ENCODE data around the gene KMO. TPM values are rescaled to one million over a fixed set of nuclear protein-coding genes. Genes with fewer than 3 reads are reported as not detected.
A peak's percentile ranks its signal among the peaks of the same experiment; 100 is the strongest.

Gene KMO
- total RNA-seq, 1 donor from 2014 or later: not detected

- Mint-ChIP-seq H3K9me3 (ENCODE audit: low read depth) (no peaks in the 10 kb centered on the region), H3K4me1 (ENCODE audit: low read depth) (peaks cover 7% of the 10 kb centered on the region), H3K4me3 (ENCODE audit: low read depth) (no peak overlapping the region), H3K27me3 (no peaks in the 10 kb centered on the region), H3K36me3 (ENCODE audit: insufficient read depth) (peaks cover 14% of the 10 kb centered on the region), H3K27ac (no peak overlapping the region)
- DNase-seq (ENCODE audit: low spot score, unreplicated experiment): no peak
- no peak for TF ChIP-seq CTCF (IDR thresholded peaks at IDR 0.05; ENCODE audit: unreplicated experiment)
These were observed 71.6 kb downstream of the KMO start for GRCh38 chr1:241603731-241604245.

GRCh38 chr1:241605146-241605805 lies 73.1 kb downstream of the KMO start:
- no peak for DNase-seq (ENCODE audit: low spot score, unreplicated experiment)
- Mint-ChIP-seq H3K9me3 (ENCODE audit: low read depth) (no peaks in the 10 kb centered on the region), H3K4me1 (ENCODE audit: low read depth) (peaks cover 10% of the 10 kb centered on the region), H3K27me3 (no peaks in the 10 kb centered on the region), H3K4me3 (ENCODE audit: low read depth) (no peak overlapping the region), H3K27ac (no peak overlapping the region), H3K36me3 (ENCODE audit: insufficient read depth) (peaks cover 14% of the 10 kb centered on the region)
- TF ChIP-seq CTCF (IDR thresholded peaks at IDR 0.05; ENCODE audit: unreplicated experiment): peak; percentile 51

- Mint-ChIP-seq H3K4me3 (ENCODE audit: low read depth) (no peak overlapping the region), H3K36me3 (ENCODE audit: insufficient read depth) (peaks cover 11% of the 10 kb centered on the region), H3K27me3 (no peaks in the 10 kb centered on the region), H3K9me3 (ENCODE audit: low read depth) (no peaks in the 10 kb centered on the region), H3K27ac (no peak overlapping the region), H3K4me1 (ENCODE audit: low read depth) (peaks cover 10% of the 10 kb centered on the region)
- no peak for DNase-seq (ENCODE audit: low spot score, unreplicated experiment)
- TF ChIP-seq CTCF (IDR thresholded peaks at IDR 0.05; ENCODE audit: unreplicated experiment): no peak
These were observed 74.4 kb downstream of the KMO start for GRCh38 chr1:241606544-241606943.

- Mint-ChIP-seq H3K27ac (no peak overlapping the region), H3K9me3 (ENCODE audit: low read depth) (no peaks in the 10 kb centered on the region), H3K36me3 (ENCODE audit: insufficient read depth) (peaks cover 5% of the 10 kb centered on the region)
These were observed 75.3 kb downstream of the KMO start for GRCh38 chr1:241607497-241607896.

More at GRCh38 chr1:241607497-241607896, 75.3 kb downstream of the KMO start:
- DNase-seq (ENCODE audit: low spot score, unreplicated experiment): no peak
- H3K4me1 Mint-ChIP-seq (ENCODE audit: low read depth): peaks cover 10% of the 10 kb centered on the region
- TF ChIP-seq CTCF (IDR thresholded peaks at IDR 0.05; ENCODE audit: unreplicated experiment): no peak
- no peaks in the 10 kb centered on the region for H3K27me3 Mint-ChIP-seq
- no peak overlapping the region for H3K4me3 Mint-ChIP-seq (ENCODE audit: low read depth)
